GM12892 (cell line): ENCODE measurements around the gene SPRR2E.
"Not testable (repeated sequence)": the region's sequence is repeated elsewhere in the genome, so short reads cannot be mapped to it uniquely, and the experiment has no call there.

Source experiments
- POLR2A ChIP-seq: IDR thresholded peaks from 2 replicates; pipeline ENCODE4 v1.6.1; 2011; ENCODE audit warnings: low read depth, low read length, control low read depth
- POLR2AphosphoS5 ChIP-seq: IDR thresholded peaks from 2 replicates; pipeline ENCODE4 v1.6.1; 2011; ENCODE audit warnings: low read depth, low read length, control low read depth

DNA sequence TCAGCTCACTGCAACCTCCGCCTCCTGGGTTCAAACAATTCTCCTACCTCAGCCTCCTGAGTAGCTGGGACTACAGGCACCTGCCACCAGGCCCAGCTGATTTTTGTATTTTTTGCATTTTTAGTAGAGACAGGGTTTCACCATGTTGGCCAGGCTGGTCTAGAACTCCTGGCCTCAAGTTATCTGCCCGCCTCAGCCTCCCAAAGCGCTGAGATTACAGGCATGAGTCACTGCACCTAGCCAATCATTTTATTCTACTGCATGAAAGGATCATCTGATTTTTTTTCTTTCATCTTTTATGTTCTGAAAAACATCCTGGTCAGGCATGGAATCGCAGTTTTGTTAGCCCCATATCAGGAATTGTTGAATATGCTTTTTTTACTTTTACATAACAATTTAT, 34.4 kb upstream of the SPRR2E start:
- TF ChIP-seq POLR2A, POLR2AphosphoS5: not testable (repeated sequence)
